NCI-H748 treated with DMSO at 0.1 percent for 48 hours (cell line): Measurements from ENCODE around the gene DUS4L.

Experiments used
- DNase-seq: peaks from one replicate; lab custom pipeline; 2025; lab: John Stamatoyannopoulos, UW

The DUS4L gene

DNA sequence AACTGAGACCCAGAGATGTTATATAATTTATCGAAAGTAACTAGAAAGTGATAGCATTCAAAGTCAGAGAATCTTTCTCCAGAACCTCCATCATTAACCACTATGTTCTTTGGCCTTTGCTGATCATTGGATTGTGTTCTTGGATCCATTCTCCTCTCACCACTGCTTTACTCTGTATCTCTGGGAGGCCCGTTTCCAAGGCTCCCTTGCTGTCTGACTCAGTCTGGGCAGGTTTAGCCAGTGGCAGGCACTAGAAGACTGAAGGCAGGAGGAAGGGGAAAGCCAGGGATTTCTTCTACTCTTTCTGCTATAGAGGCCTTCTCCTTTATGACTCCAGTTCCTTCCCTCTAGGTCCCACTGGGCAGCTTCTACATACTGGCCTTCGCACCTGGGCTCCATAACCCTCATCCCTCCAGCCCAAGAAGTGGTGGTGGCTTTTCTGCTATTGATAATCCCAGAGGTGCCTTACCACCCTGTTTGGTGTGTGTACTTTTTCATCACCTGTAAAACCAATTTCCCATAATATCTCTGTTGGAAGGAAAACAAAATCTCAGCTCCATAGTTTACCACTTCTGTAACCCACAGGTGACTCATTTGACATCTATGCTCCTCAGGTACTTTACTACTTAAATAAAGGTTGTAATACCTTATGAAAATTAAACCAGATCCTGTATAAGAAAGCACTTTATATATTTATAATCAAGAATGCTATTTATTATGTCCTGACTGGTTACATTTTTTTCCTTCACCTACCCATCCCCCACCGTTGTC lies 52.3 kb downstream of the DUS4L start:
- DNase-seq, result no peak

- no peak for DNase-seq
Observed at GRCh38 chr7:107622429-107622828, 58.7 kb downstream of the DUS4L start.

DNA sequence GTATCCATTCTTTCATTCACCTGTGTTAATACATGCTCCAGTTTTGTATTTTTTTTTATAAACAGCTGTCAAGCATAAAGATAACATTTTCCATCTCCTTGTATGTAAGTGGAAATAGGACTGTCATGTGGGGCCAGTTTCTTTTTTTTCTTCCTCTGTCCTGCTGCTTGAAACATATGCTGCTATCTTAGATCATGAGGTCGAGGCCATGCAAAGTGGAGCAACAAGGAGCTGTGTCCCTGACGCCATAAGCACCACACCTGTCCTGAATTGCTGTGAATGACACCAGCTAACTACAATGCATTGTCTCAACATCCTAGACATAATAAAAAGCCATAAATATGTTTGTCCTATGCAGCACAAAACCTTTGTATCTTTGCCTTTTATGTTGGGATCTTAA lies 59.1 kb downstream of the DUS4L start:
- DNase-seq, result no peak

- no peak for DNase-seq
Observed at GRCh38 chr7:107627002-107627401, 63.2 kb downstream of the DUS4L start.
